A673 (cell line): ENCODE data around the gene PDE11A. TPM values are rescaled to one million over a fixed set of nuclear protein-coding genes. Genes with fewer than 3 reads are reported as not detected.
"Not testable (repeated sequence)": the region's sequence is repeated elsewhere in the genome, so short reads cannot be mapped to it uniquely, and the experiment has no call there.

ENCODE experiments used
- BruUV-seq: library from RNA; stranded (reverse); fragments of 400-500 nt; replicated peaks from 2 replicates; lab custom pipeline; 2021; lab: Mats Ljungman, UMichigan
- CTCF ChIA-PET: fragments of 300-600 bp; sonication (Branson Sonifier 250); formaldehyde crosslinking; loops from one replicate; lab custom pipeline; 2022; ENCODE audit warnings: antibody characterized with exemption; lab: Charles Lee
- POLR2A ChIA-PET: fragments of 300-600 bp; sonication (Branson Sonifier 250); formaldehyde crosslinking; loops from one replicate; lab custom pipeline; 2022; ENCODE audit warnings: antibody characterized with exemption; ENCODE audit not compliant: low non-redundant PET; lab: Charles Lee
- DNase-seq: peaks from one replicate; pipeline ENCODE4 v3.0.0-alpha.2; 2015; ENCODE audit warnings: low spot score
- H3K27ac ChIP-seq: fragments of 200-600 bp; sonication (generic); 2 replicates; pipeline ENCODE4 v1.5.1; 2016; ENCODE audit warnings: mixed run types, low read depth, mild to moderate bottlenecking, mixed read lengths, antibody characterized with exemption, low read length; ENCODE audit not compliant: poor library complexity, severe bottlenecking
- H3K27me3 ChIP-seq: fragments of 200-600 bp; sonication (generic); replicated peaks from 2 replicates; pipeline ENCODE4 v1.6.1; 2017; ENCODE audit warnings: mixed run types, low read depth, mild to moderate bottlenecking, mixed read lengths, antibody characterized with exemption, low read length; ENCODE audit not compliant: insufficient read depth, poor library complexity
- H3K36me3 ChIP-seq: fragments of 200-600 bp; sonication (generic); 2 replicates; pipeline ENCODE4 v1.6.1; 2016; ENCODE audit warnings: mixed run types, mild to moderate bottlenecking, mixed read lengths, antibody characterized with exemption, low read length; ENCODE audit not compliant: insufficient read depth, poor library complexity, severe bottlenecking
- H3K4me1 ChIP-seq: fragments of 200-600 bp; sonication (generic); 2 replicates; pipeline ENCODE4 v1.6.1; 2017; ENCODE audit warnings: mixed run types, mild to moderate bottlenecking, mixed read lengths, antibody characterized with exemption, low read length; ENCODE audit not compliant: insufficient read depth, poor library complexity, severe bottlenecking
- H3K4me3 ChIP-seq: fragments of 200-600 bp; sonication (generic); 2 replicates; pipeline ENCODE4 v1.5.1; 2016; ENCODE audit warnings: low read depth, mixed run types, mild to moderate bottlenecking, mixed read lengths, low read length; ENCODE audit not compliant: poor library complexity, severe bottlenecking
- H3K9me3 ChIP-seq: fragments of 200-600 bp; sonication (generic); 2 replicates; pipeline ENCODE4 v1.6.1; 2016; ENCODE audit warnings: mixed run types, low read depth, mild to moderate bottlenecking, mixed read lengths, antibody characterized with exemption, low read length; ENCODE audit not compliant: poor library complexity, severe bottlenecking
- CTCF ChIP-seq: fragments of 300-800, 200-600 bp; sonication (generic); conservative IDR thresholded peaks from 2 replicates; pipeline ENCODE4 v1.5.1; 2017; ENCODE audit warnings: low read depth, mild to moderate bottlenecking, antibody characterized with exemption, low read length, moderate library complexity, mixed read lengths
- EZH2 ChIP-seq: fragments of 200-600 bp; sonication (generic); IDR thresholded peaks from 2 replicates; pipeline ENCODE4 v1.6.1; 2017; ENCODE audit warnings: borderline replicate concordance, low read depth, mild to moderate bottlenecking, mixed read lengths, antibody characterized with exemption, low read length; ENCODE audit not compliant: poor library complexity, severe bottlenecking
- intact Hi-C: fragments of 100-400 bp; cut with micrococcal nuclease; formaldehyde crosslinking; loops from one replicate; pipeline ENCODE4 v1.10.0; 2022; ENCODE audit not compliant: unreplicated experiment
- total RNA-seq: library from RNA; stranded (reverse); gene quantifications from 2 replicates; pipeline ENCODE4 v1.2.3, GENCODE V29; 2021

PDE11A gene
- total RNA-seq, 1 experiment from 2014 or later: not detected

GRCh38 chr2:177842243-177842642, 230.3 kb downstream of the PDE11A start:
- no peak overlapping the region for H3K27ac ChIP-seq
- BruUV-seq: no TSS peak
- POLR2A ChIA-PET: no interaction called here
- TF ChIP-seq EZH2: no peak
- no peak for TF ChIP-seq CTCF
- no peaks in the 10 kb centered on the region for H3K27me3 ChIP-seq
- CTCF ChIA-PET: no interaction called here
- H3K9me3 ChIP-seq: no peaks in the 10 kb centered on the region
- intact Hi-C loops: no loop called here
- no peaks in the 10 kb centered on the region for H3K4me1 ChIP-seq
- no peaks in the 10 kb centered on the region for H3K36me3 ChIP-seq
- no peak overlapping the region for H3K4me3 ChIP-seq
- DNase-seq: no peak

DNA sequence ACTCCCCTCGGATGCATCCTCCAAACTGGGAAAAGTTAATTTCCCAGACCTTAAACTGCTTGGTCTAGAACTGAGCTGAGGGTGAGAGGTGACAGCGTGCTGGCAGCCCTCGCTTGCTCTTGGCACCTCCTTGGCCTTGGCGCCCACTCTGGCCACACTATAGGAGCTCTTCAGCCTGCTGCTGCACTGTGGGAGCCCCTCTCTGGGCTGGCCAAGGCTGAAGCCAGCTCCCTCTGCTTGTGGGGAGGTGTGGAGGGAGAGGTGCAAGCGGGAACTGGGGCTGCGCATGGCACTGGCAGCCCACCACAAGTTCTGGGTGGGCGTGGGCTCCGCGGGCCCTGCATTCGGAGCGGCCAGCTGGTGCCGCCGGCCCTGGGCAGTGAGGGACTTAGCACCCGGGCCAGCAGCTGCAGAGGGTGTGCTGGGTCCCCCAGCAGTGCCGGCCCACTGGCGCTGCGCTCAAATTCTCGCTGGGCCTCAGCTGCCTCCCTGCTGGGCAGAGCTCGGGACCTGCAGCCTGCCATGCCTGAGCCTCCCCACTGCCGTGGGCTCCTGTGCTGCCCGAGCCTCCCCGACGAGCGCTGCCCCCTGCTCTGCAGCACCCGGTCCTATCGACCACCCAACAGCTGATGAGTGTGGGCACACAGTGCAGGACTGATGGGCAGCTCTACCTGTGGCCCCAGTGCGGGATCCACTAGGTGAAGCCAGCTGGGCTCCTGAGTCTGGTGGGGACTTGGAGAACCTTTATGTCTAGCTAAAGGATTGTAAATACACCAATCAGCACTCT, 237.0 kb downstream of the PDE11A start:
- intact Hi-C loops, BruUV-seq, H3K27me3 ChIP-seq, H3K4me3 ChIP-seq, H3K9me3 ChIP-seq, H3K27ac ChIP-seq, CTCF ChIA-PET, POLR2A ChIA-PET, DNase-seq, H3K4me1 ChIP-seq, H3K36me3 ChIP-seq: not testable (repeated sequence)

DNA sequence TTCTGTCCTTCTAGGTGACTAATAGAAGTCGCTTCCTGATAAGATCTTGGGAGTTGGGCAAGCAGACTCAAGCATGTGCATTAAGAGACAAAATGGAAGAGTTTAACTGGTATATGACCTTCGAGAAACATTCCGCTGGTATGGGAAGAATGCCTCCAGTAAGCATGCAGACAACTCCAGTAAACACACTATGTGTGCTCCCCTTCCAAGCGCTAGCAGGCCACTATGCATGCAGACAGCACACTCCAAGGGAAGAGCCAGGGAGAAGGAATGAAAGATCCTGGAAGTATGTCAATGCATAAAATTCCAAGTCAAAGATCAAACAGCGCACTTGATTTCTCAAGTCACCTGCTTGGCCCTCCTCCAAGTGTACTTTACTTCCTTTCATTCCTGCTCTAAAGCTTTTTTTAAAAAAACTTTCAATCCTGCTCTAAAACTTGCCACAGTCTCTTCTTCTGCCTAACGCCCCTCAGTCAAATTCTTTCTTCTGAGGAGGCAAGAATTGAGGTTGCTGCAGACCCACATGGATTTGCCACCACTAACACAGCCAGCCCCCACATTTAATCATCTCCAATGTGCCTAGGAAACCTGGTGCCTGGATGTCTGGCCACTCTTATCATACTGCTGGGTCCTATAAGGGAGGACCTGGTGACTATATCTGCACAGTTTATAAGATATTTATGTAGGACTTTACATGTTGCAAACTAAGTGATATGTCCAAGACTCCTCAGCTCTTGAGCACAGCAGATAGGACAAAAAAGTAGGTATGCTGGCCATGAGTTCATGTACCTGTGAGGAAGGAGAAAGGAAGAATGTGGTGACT, 239.8 kb downstream of the PDE11A start:
- TF ChIP-seq EZH2 (no peak), CTCF (no peak)
- Histone ChIP-seq H3K4me3 (no peak overlapping the region), H3K4me1 (no peaks in the 10 kb centered on the region), H3K36me3 (no peaks in the 10 kb centered on the region), H3K27me3 (no peaks in the 10 kb centered on the region), H3K9me3 (no peaks in the 10 kb centered on the region), H3K27ac (no peak overlapping the region)
- ChIA-PET CTCF (no interaction called here), POLR2A (no interaction called here)
- no TSS peak for BruUV-seq
- no peak for DNase-seq
- intact Hi-C loops: no loop called here
